Measurements from ENCODE around the gene COL6A6. TPM values are rescaled to one million over a fixed set of nuclear protein-coding genes. Genes with fewer than 3 reads are reported as not detected.

The COL6A6 gene
- total and polyA plus RNA-seq, 5 experiments from 2014 or later = not detected

DNA sequence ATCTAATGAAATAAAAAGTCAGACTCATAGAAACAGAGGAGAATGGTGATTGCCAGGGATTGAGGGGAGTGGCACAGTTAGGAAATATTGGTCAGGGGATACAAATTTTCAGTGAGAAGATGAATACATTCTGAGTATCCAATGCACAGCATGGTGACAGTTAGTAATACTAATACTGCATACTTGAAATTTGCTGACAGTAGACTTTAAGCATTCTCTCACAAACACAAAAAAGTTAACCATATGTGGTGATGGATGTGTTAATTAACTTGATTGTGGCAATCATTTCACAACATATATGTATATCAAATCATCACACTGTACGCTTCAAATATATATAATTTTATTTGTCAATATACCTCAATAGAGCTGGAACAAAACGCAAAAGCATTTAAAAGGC is 9.2 kb upstream of the COL6A6 start:
- Mint-ChIP-seq H3K4me1 (no peaks in the 10 kb centered on the region), H3K9me3 (peaks cover 0 to 3% (median 0%) of the 10 kb centered on the region in 9 donors), H3K27me3 (peaks cover 15 to 48% (median 26%) of the 10 kb centered on the region in 5 donors), H3K4me3 (no peak overlapping the region), H3K36me3 (no peaks in the 10 kb centered on the region), H3K27ac (no peak overlapping the region)
- POLR2A ChIA-PET = no interaction called here
- DNase-seq (no peak), ATAC-seq (no peak)

DNA sequence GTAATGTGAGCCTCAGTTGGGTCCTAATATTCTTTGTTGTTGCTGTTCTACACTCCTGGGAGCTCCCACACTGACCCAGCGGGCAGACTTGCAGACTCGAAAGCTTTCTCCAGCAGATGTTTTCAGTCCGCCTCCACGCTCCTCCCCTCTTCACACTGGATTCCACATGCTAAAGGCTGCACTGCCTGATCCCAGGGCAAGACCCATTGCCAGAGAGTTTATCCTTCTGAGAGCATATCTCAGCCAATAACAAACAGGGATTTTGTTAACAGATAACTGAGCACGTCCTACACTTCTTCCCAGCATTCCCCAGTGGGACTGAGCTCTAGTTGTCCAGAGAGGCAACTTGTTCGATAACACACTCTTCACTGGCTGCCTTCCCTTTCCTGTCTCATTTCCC is 8.0 kb upstream of the COL6A6 start:
- ATAC-seq (no peak), DNase-seq (no peak)
- Mint-ChIP-seq H3K27ac (no peak overlapping the region), H3K36me3 (no peaks in the 10 kb centered on the region), H3K4me3 (no peak overlapping the region), H3K27me3 (peaks cover 18 to 40% (median 26%) of the 10 kb centered on the region in 5 donors), H3K9me3 (peaks cover 0 to 3% (median 0%) of the 10 kb centered on the region in 9 donors), H3K4me1 (no peaks in the 10 kb centered on the region)
- POLR2A ChIA-PET = no interaction called here

DNA sequence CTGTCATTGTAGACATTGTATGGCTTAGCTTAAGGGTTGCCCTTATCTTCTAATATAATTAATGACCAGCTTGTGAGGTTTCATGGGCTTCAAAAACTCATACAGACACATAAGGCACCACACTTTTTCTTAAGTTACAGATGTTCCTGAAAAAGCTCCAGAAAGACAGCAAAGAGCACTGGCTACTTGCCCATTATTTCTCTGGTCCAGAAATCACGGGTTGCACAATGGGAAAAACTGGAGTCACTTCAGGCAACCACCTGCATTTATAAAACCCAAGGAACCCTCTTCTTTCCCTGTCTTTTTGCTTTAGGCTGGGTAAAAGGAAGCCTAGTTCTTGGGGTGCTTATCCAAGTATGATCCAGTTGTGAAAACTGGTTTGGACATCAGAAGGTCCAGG is 2.3 kb upstream of the COL6A6 start:
- H3K9me3 Mint-ChIP-seq = peaks cover 0 to 2% (median 0%) of the 10 kb centered on the region in 9 donors
- POLR2A ChIA-PET = no interaction called here
- no peak overlapping the region for H3K27ac Mint-ChIP-seq
- H3K4me3 Mint-ChIP-seq = no peak overlapping the region
- H3K27me3 Mint-ChIP-seq = peaks cover 42 to 54% (median 44%) of the 10 kb centered on the region in 5 donors
- no peak for ATAC-seq
- peaks cover 0 to 4% (median 0%) of the 10 kb centered on the region in 4 donors for H3K4me1 Mint-ChIP-seq
- no peaks in the 10 kb centered on the region for H3K36me3 Mint-ChIP-seq
- no peak for DNase-seq

DNA sequence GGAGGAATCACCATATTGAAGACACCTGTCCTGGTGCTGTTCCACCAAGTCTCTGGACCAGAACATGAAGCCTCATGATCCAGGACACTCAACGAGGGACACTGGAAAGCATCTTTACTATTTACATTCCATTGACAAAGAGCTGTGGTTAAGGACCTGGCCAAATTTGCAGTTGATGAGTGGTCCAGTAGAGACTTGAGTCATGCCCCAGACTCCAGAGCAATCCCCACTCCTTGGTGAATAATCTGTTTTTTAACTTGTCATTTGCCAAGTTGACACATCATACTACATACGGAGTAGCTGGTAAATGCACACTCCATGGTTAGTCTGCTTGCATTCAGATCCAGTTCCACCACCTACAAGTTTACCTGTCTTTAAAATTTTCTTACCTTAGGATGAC is 1.2 kb upstream of the COL6A6 start:
- Mint-ChIP-seq H3K9me3 (peaks cover 0 to 2% (median 0%) of the 10 kb centered on the region in 9 donors), H3K4me3 (no peak overlapping the region), H3K4me1 (peaks cover 0 to 4% (median 0%) of the 10 kb centered on the region in 4 donors), H3K36me3 (no peaks in the 10 kb centered on the region), H3K27ac (no peak overlapping the region), H3K27me3 (peaks cover 39 to 52% (median 44%) of the 10 kb centered on the region in 5 donors)
- POLR2A ChIA-PET = no interaction called here
- ATAC-seq (no peak), DNase-seq (no peak)

DNA sequence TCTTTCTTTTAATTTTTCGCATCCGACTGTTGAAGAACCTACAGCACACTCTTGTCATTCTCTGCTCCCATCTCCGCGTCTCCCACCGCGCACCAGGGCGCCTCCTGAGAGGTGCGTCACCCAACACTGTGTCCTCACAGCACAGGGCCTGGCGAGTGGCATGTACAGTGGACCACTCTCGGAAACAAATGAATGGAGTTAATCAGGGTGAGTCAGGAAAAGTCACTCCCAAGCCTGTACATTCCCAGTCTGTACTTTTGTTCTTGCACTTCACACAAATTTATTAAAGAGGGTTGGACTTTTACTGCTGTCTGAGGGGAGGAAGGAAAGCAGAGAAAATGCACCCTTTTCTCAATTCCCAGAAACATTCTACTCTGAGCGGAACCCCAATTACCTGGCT is 625 bp downstream of the COL6A6 start:
- ATAC-seq (no peak), DNase-seq (no peak)
- peaks cover 0 to 4% (median 0%) of the 10 kb centered on the region in 4 donors for H3K4me1 Mint-ChIP-seq
- POLR2A ChIA-PET = no interaction called here
- no peak overlapping the region for H3K4me3 Mint-ChIP-seq
- peaks cover 30 to 39% (median 37%) of the 10 kb centered on the region in 5 donors for H3K27me3 Mint-ChIP-seq
- H3K27ac Mint-ChIP-seq = no peak overlapping the region
- peaks cover 0 to 2% (median 0%) of the 10 kb centered on the region in 9 donors for H3K9me3 Mint-ChIP-seq
- H3K36me3 Mint-ChIP-seq = no peaks in the 10 kb centered on the region

DNA sequence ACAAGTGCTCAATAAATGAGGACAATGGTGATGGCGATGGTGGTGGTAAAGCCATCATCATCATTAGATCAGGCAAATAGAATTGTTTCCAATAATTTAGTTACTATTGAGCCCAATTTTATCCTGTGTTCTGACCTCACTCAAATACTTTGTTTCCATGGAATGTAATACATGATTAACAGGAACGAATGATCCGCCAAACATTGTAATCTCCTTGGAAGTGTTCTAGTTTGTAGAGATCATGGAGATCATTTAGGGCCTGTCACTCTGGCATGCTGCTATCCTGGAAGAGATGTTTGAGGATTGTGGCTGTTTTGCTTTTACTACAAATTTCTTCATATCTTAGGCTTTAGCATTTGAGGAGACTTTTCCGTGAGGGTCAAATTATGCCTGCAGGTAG is 2.8 kb downstream of the COL6A6 start:
- Mint-ChIP-seq H3K4me3 (no peak overlapping the region), H3K4me1 (peaks cover 0 to 4% (median 0%) of the 10 kb centered on the region in 4 donors), H3K27ac (no peak overlapping the region), H3K36me3 (no peaks in the 10 kb centered on the region), H3K27me3 (peaks cover 27 to 53% (median 42%) of the 10 kb centered on the region in 5 donors), H3K9me3 (peaks cover 0 to 6% (median 0%) of the 10 kb centered on the region in 9 donors)
- DNase-seq (no peak), ATAC-seq (no peak)
- POLR2A ChIA-PET = no interaction called here

DNA sequence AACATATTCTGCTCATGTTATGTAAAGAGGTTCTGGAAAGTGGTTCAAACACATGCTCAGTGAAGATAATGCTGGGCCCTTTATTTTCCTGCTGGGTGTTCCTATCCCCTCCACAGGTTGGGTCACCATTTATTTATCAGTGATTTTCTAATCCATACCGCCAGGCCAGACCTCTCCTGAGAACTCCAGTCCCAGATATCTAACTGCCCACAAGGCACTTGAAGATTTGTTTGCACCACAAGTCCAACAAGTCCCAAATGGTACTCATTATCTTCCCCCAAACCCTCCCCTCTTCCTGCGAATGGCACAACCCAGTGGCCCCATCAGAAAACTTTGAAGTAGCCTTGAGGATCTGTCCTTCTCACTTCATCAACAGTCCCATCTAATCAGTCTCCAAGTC is 5.4 kb downstream of the COL6A6 start:
- Mint-ChIP-seq H3K27me3 (peaks cover 21 to 46% (median 31%) of the 10 kb centered on the region in 5 donors), H3K4me1 (peaks cover 0 to 2% (median 0%) of the 10 kb centered on the region in 4 donors), H3K4me3 (no peak overlapping the region), H3K36me3 (no peaks in the 10 kb centered on the region), H3K9me3 (peaks cover 0 to 6% (median 0%) of the 10 kb centered on the region in 9 donors), H3K27ac (no peak overlapping the region)
- POLR2A ChIA-PET = no interaction called here
- ATAC-seq (no peak), DNase-seq (no peak)

DNA sequence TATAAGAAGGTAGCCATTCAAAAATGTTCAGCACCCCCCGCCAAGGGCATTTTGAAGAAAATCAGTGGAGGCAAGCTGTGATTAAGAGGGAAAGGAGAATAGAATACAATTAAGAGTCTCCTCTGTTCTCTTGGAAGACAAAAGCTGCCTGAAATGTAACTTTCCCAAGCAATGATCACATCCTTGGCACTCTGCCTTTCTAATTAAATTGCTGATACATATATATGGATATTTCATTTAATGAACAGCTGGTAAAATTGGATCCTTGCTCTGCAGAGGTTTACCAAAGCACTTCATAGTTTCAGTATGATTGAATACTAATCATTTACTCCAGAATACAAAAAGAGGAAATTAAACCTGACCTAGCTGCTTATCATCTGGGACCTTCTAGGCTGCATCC is 10.4 kb downstream of the COL6A6 start:
- ATAC-seq = no peak
- Mint-ChIP-seq H3K9me3 (peaks cover 0 to 4% (median 0%) of the 10 kb centered on the region in 9 donors), H3K27ac (no peak overlapping the region), H3K4me3 (no peak overlapping the region), H3K27me3 (peaks cover 7 to 28% (median 20%) of the 10 kb centered on the region in 5 donors), H3K36me3 (no peaks in the 10 kb centered on the region), H3K4me1 (peaks cover 9 to 19% (median 14%) of the 10 kb centered on the region in 4 donors)
- DNase-seq = no peak
- POLR2A ChIA-PET = no interaction called here

DNA sequence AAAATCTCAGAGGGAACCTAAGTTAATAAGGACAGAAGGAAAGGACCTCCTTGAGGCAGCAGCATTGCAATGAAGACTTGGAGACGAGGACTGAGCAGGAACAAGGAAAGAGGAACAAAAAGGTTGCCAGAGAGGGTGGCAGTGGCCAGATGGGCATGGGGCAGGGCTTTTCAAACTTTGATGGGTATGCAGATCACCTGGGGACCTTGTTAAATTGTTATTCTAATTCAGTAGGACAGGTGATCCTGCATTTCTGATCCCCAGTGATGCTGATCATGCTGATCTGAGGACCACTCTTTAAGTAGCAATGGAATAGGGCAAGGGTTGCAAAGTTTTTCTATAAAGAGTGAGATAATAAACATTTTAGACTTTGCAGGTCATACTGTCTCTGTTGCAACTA is 11.1 kb downstream of the COL6A6 start:
- ATAC-seq (no peak), DNase-seq (no peak)
- peaks cover 9 to 19% (median 14%) of the 10 kb centered on the region in 4 donors for H3K4me1 Mint-ChIP-seq
- no peak overlapping the region for H3K4me3 Mint-ChIP-seq
- H3K36me3 Mint-ChIP-seq = no peaks in the 10 kb centered on the region
- POLR2A ChIA-PET = no interaction called here
- peaks cover 0 to under 1% (median 0%) of the 10 kb centered on the region in 9 donors for H3K9me3 Mint-ChIP-seq
- peaks cover 4 to 21% (median 14%) of the 10 kb centered on the region in 5 donors for H3K27me3 Mint-ChIP-seq
- H3K27ac Mint-ChIP-seq = peak overlapping the region in 3 of 10 donors; percentile 18 to 36 (median 18)

DNA sequence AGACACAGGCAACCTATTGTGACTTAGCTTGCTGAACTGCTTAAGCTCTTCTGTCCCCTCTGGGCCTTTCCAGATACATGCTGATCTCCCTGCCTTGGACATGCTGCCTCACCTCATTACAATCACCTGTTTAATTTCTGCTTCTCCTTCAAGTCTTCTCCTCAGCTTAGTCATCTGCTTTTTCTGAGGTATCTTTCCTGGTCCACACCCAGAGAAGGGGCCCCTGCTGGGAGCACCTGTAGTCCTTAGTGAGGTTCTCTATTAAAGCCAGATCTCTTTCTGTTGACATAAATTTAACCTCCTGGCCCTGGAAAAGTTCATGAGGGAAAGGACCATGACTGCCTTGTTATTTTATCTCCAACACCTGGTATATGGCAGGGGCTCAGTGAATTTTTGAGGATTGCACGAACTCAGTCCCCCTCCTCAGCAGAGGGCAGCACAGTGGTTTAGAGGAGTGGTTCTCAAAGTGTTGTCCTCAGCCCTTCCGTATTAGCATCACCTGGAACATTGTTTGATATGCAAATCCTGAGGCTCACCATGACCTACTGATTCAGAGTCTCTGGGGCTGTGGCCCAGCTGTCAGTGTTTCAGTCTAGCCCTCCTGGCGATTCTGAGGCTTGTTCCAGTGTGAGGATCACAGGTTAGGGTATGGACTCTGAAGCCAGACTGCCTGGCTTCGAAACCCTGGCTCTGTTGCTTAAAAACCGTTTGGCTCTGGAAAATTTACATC is 12.7 kb downstream of the COL6A6 start:
- peak overlapping the region in 9 of 10 donors; percentile 11 to 91 (median 72) for H3K27ac Mint-ChIP-seq
- peaks cover 9 to 19% (median 14%) of the 10 kb centered on the region in 4 donors for H3K4me1 Mint-ChIP-seq
- H3K36me3 Mint-ChIP-seq = no peaks in the 10 kb centered on the region
- H3K27me3 Mint-ChIP-seq = peaks cover 0 to 13% (median 4%) of the 10 kb centered on the region in 5 donors
- ATAC-seq = no peak
- H3K9me3 Mint-ChIP-seq = no peaks in the 10 kb centered on the region
- DNase-seq = no peak
- peak overlapping the region in 3 of 10 donors; percentile 21 to 57 (median 53) for H3K4me3 Mint-ChIP-seq
- POLR2A ChIA-PET = no interaction called here

DNA sequence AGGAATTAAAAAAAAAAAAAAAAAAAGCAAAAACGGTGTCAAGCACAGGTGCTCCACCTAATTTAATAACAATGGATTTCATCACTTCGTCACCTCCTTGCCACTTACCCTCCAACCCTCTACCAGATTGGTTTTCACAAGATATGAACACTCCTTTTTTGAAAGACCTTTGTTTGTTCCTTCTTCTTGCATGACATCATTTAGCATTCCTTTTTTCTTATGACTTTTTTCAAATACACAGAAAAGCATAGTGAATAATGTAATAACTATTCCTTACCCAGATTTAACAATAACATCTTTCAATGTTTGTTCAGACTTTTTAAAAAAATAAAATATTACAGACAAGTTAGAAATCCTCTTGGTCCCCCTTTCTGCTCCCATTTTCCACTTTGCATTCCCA is 16.3 kb downstream of the COL6A6 start:
- no peak for ATAC-seq
- DNase-seq = no peak
- Mint-ChIP-seq H3K4me3 (no peak overlapping the region), H3K36me3 (no peaks in the 10 kb centered on the region), H3K27ac (no peak overlapping the region), H3K9me3 (no peaks in the 10 kb centered on the region), H3K4me1 (peaks cover 9 to 14% (median 11%) of the 10 kb centered on the region in 4 donors), H3K27me3 (peaks cover 3 to 15% (median 11%) of the 10 kb centered on the region in 5 donors)
- POLR2A ChIA-PET = no interaction called here

DNA sequence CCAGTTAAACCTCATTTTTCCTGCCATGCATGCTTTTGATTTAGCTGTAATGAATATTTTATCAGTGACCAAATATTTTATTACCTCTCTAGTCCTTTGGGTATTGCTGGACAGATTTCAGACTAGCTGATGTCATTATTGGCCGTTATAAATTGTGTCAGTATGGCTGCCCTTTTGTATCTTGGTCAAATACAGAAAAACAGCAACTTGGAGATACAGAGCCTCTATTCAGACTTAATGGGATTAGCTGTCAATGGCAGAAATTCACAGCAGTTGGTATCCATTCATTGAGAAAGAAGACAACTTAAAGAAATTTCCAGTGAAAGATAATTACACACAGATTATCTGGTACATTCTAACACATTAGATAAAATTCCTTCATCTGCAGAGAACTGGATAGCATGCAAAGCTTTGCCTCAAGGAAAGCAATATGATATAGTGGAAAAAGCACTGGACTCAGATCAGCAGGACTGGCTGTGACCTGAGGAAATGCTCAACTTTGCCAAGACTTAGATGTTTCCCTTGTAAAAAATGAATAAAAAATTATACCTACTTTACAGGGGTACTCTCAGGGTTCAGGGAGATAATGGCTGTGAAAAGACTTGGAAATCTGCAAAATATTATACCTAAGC is 20.8 kb downstream of the COL6A6 start:
- POLR2A ChIA-PET = no interaction called here
- H3K27ac Mint-ChIP-seq = no peak overlapping the region

DNA sequence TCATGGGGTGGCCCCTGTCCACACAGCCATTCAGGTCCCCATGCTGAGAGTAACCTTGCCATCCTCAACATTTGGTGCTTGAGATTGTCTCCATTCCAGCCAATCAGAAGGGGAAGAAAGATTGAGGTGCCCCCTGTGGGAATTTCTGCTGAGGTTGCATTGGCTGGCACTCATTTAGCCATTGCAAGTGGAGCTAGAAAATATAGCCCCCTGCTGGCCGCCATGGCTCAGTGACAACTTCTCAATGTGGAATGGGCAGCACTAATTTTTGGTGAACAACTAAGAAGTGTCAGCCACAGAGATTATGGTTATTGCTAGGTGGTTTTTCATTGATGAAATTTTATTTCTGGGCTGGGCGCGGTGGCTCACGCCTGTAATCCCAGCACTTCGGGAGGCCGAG is 22.0 kb downstream of the COL6A6 start:
- POLR2A ChIA-PET = no interaction called here
- Mint-ChIP-seq H3K36me3 (no peaks in the 10 kb centered on the region), H3K27ac (no peak overlapping the region), H3K27me3 (peaks cover 6 to 15% (median 12%) of the 10 kb centered on the region in 5 donors), H3K4me1 (no peaks in the 10 kb centered on the region), H3K4me3 (no peak overlapping the region), H3K9me3 (peaks cover 0 to 1% (median 0%) of the 10 kb centered on the region in 9 donors)
- peak in 5 of 10 donors; percentile 6 to 22 (median 16) for DNase-seq
- no peak for ATAC-seq

More for the DNA sequence above, 20.8 kb downstream of the COL6A6 start:
- ATAC-seq (no peak), DNase-seq (no peak)
- Mint-ChIP-seq H3K9me3 (no peaks in the 10 kb centered on the region), H3K4me3 (no peak overlapping the region), H3K4me1 (no peaks in the 10 kb centered on the region), H3K27me3 (peaks cover 6 to 15% (median 11%) of the 10 kb centered on the region in 5 donors), H3K36me3 (no peaks in the 10 kb centered on the region)

All from naive thymus-derived CD8-positive, alpha-beta T cell (primary cell).